Measurements from ENCODE around the gene RNF208.

GRCh38 chr9:137226338-137227053 is 4.5 kb upstream of the RNF208 start:
- TF ChIP-seq CTCF (IDR thresholded peaks at IDR 0.05) (no peak), EZH2 (IDR thresholded peaks at IDR 0.05; ENCODE audit: borderline replicate concordance, insufficient read depth, low read depth, low read length, poor library complexity, severe bottlenecking) (no peak)

Measured in B cell (primary cell).